Gastrocnemius medialis (tissue), 4 donors: ENCODE results near the gene DDX4. TPM values are rescaled to one million over a fixed set of nuclear protein-coding genes. Genes with fewer than 3 reads are reported as not detected.

Experiments used
- ATAC-seq, 2 donors: fragments of 150-250 bp; one replicate each; pipeline ENCODE4 v1.9.1; 2016
- DNase-seq, 2 donors: peaks; one replicate each; pipeline ENCODE4 v3.0.0-alpha.2; 2019
- H3K27ac ChIP-seq, 4 donors: fragments of 200-600 bp; sonication (generic); 1 replicate in 1 of 4; 2 replicates in 3 of 4; pipeline ENCODE4 v1.5.1; 2016 to 2018; ENCODE audit warnings: mild to moderate bottlenecking in 2 of 4, moderate library complexity in 1 of 4
- H3K27me3 ChIP-seq, 3 donors: fragments of 200-600 bp; sonication (generic) in 2 of 3; 1 replicate in 1 of 3; 2 replicates in 2 of 3; pipeline versions ENCODE4 v1.5.1 to v1.6.0; 2016 to 2019; ENCODE audit warnings: mild to moderate bottlenecking in 1 of 3, moderate library complexity in 1 of 3
- H3K36me3 ChIP-seq, 2 donors: fragments of 200-600 bp; sonication (generic) in 1 of 2; one replicate each; pipeline ENCODE4 v1.5.1; 2017 to 2018
- H3K4me1 ChIP-seq, 2 donors: fragments of 200-600 bp; sonication (generic) in 1 of 2; one replicate each; pipeline ENCODE4 v1.5.1; 2016 to 2017; ENCODE audit warnings: mild to moderate bottlenecking in 2 of 2
- H3K4me3 ChIP-seq, 4 donors: fragments of 200-600 bp; sonication (generic) in 3 of 4; 1 replicate in 1 of 4; 2 replicates in 3 of 4; pipeline ENCODE4 v1.5.1; 2016 to 2019; ENCODE audit warnings: mild to moderate bottlenecking in 2 of 4
- H3K9me3 ChIP-seq, 3 donors: fragments of 200-600 bp; sonication (generic) in 2 of 3; 1 replicate in 1 of 3; 2 replicates in 2 of 3; pipeline ENCODE4 v1.5.1; 2016 to 2019
- POLR2A ChIP-seq, 2 donors: fragments of 450-650 bp; IDR thresholded peaks; one replicate each; pipeline ENCODE4 v1.6.1; 2017; ENCODE audit warnings: antibody characterized with exemption in 2 of 2, mild to moderate bottlenecking in 2 of 2, moderate library complexity in 2 of 2
- in situ Hi-C, 4 donors: fragments of 200-750 bp; cut with MboI; loops; one replicate each; pipeline versions ENCODE4 v1.15.0 to v1.8.0; 2017; ENCODE audit warnings: low sequenced_read_pairs in 4 of 4
- intact Hi-C: fragments of 100-400 bp; cut with DNase I; formaldehyde crosslinking; loops from one replicate; pipeline ENCODE4 v1.15.1; 2023; ENCODE audit warnings: low total_unique reads
- total RNA-seq, 4 donors: library from RNA; depleted of rRNA; stranded (reverse); fragments of >200 nt; gene quantifications; one replicate each; pipeline versions ENCODE4 v1.1.0 to v1.2.3, GENCODE V29; 2016
- TF ChIP-seq, protein P1 (sequence below), 5 experiments: fragments of 450-650 bp in 3 of 5; fragments of 200-600 bp in 2 of 5; sonication (generic) in 2 of 5; IDR thresholded peaks in 4 of 5; conservative IDR thresholded peaks in 1 of 5; 1 replicate in 4 of 5; 2 replicates in 1 of 5; pipeline ENCODE4 v1.5.1; 2016 to 2019; ENCODE audit warnings: antibody characterized with exemption in 5 of 5, mild to moderate bottlenecking in 3 of 5, moderate library complexity in 3 of 5

The DDX4 gene
- total RNA-seq, 4 donors from 2014 or later = not detected

- no peak for DNase-seq
- Histone ChIP-seq H3K27ac (no peak overlapping the region), H3K27me3 (no peaks in the 10 kb centered on the region), H3K36me3 (no peaks in the 10 kb centered on the region), H3K4me3 (no peak overlapping the region), H3K4me1 (no peaks in the 10 kb centered on the region), H3K9me3 (no peaks in the 10 kb centered on the region)
- ATAC-seq = no peak
- intact Hi-C loops (no loop called here), in situ Hi-C loops (no loop called here)
- TF ChIP-seq POLR2A (IDR thresholded peaks at IDR 0.05) = no peak
- TF ChIP-seq, protein P1, sequence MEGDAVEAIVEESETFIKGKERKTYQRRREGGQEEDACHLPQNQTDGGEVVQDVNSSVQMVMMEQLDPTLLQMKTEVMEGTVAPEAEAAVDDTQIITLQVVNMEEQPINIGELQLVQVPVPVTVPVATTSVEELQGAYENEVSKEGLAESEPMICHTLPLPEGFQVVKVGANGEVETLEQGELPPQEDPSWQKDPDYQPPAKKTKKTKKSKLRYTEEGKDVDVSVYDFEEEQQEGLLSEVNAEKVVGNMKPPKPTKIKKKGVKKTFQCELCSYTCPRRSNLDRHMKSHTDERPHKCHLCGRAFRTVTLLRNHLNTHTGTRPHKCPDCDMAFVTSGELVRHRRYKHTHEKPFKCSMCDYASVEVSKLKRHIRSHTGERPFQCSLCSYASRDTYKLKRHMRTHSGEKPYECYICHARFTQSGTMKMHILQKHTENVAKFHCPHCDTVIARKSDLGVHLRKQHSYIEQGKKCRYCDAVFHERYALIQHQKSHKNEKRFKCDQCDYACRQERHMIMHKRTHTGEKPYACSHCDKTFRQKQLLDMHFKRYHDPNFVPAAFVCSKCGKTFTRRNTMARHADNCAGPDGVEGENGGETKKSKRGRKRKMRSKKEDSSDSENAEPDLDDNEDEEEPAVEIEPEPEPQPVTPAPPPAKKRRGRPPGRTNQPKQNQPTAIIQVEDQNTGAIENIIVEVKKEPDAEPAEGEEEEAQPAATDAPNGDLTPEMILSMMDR (IDR thresholded peaks at IDR 0.05 in 4 of 5, conservative IDR thresholded peaks at IDR 0.05 in 1 of 5) = no peak
Observed at GRCh38 chr5:55832446-55832845, 94.6 kb downstream of the DDX4 start.

- ATAC-seq = no peak
- no peaks in the 10 kb centered on the region for H3K9me3 ChIP-seq
Observed at GRCh38 chr5:55836191-55836590, 98.3 kb downstream of the DDX4 start.

GRCh38 chr5:55841976-55842375 lies 104.1 kb downstream of the DDX4 start:
- ATAC-seq (no peak), DNase-seq (no peak)
- Histone ChIP-seq H3K27ac (no peak overlapping the region), H3K9me3 (no peaks in the 10 kb centered on the region), H3K4me3 (no peak overlapping the region), H3K4me1 (no peaks in the 10 kb centered on the region), H3K36me3 (no peaks in the 10 kb centered on the region), H3K27me3 (no peaks in the 10 kb centered on the region)
- in situ Hi-C loops (no loop called here), intact Hi-C loops (no loop called here)
- TF ChIP-seq, protein P1 (IDR thresholded peaks at IDR 0.05 in 4 of 5, conservative IDR thresholded peaks at IDR 0.05 in 1 of 5) = no peak
- no peak for TF ChIP-seq POLR2A (IDR thresholded peaks at IDR 0.05)

More at GRCh38 chr5:55836191-55836590, 98.3 kb downstream of the DDX4 start:
- H3K4me3 ChIP-seq = no peak overlapping the region
- no peak overlapping the region for H3K27ac ChIP-seq
- no peaks in the 10 kb centered on the region for H3K36me3 ChIP-seq
- no peaks in the 10 kb centered on the region for H3K4me1 ChIP-seq
- TF ChIP-seq POLR2A (IDR thresholded peaks at IDR 0.05) = no peak
- TF ChIP-seq, protein P1 (IDR thresholded peaks at IDR 0.05 in 4 of 5, conservative IDR thresholded peaks at IDR 0.05 in 1 of 5) = no peak
- intact Hi-C loops (no loop called here), in situ Hi-C loops (no loop called here)
- H3K27me3 ChIP-seq = no peaks in the 10 kb centered on the region
- no peak for DNase-seq

DNA sequence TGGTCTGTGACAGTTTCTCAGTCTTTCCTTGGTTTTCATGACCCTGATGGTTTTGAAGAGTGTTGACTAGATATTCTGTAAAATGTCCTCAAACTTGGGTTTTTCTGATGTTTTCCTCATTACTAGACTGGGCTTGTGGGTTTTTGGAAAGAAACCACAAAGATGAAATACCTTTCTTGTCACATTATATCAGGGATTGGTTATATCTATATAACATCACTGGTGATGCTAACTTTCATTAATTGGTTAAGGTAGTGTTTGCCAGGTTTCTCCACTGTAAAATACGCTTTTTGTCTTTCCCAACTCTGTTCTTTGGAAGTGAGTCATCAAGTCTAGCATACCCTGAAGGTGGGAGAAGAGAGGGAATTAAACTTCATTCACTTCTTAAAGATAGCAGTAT lies 110.0 kb downstream of the DDX4 start:
- ATAC-seq (no peak), DNase-seq (no peak)
- no peak overlapping the region for H3K27ac ChIP-seq
- H3K36me3 ChIP-seq = no peaks in the 10 kb centered on the region
- no peaks in the 10 kb centered on the region for H3K27me3 ChIP-seq
- intact Hi-C loops (no loop called here), in situ Hi-C loops (no loop called here)
- no peaks in the 10 kb centered on the region for H3K4me1 ChIP-seq
- H3K9me3 ChIP-seq = no peaks in the 10 kb centered on the region
- no peak overlapping the region for H3K4me3 ChIP-seq
- TF ChIP-seq POLR2A (IDR thresholded peaks at IDR 0.05) = no peak
- TF ChIP-seq, protein P1 (IDR thresholded peaks at IDR 0.05 in 4 of 5, conservative IDR thresholded peaks at IDR 0.05 in 1 of 5) = no peak

DNA sequence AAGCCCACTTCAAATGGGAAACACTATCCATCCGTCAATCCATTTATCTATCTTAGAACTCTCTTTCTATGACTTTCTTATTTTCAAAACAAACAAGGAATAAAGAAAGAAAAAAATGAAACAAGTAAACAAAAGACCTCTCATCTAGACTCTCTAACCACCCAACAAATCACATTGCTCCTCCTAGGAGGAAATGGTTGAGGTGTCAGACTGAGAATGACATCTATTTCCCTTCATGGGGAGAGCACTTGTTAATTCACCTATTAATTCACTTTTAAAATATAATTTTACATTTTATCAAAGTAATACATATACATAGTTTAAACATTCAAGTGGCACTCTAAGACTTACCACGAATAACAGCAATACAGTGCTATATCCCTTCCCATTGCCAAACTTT lies 110.9 kb downstream of the DDX4 start:
- Histone ChIP-seq H3K4me1 (no peaks in the 10 kb centered on the region), H3K9me3 (no peaks in the 10 kb centered on the region), H3K36me3 (no peaks in the 10 kb centered on the region), H3K27ac (no peak overlapping the region), H3K4me3 (no peak overlapping the region), H3K27me3 (no peaks in the 10 kb centered on the region)
- in situ Hi-C loops = no loop called here
- no peak for TF ChIP-seq POLR2A (IDR thresholded peaks at IDR 0.05)
- TF ChIP-seq, protein P1 (IDR thresholded peaks at IDR 0.05 in 4 of 5, conservative IDR thresholded peaks at IDR 0.05 in 1 of 5) = no peak
- ATAC-seq (no peak), DNase-seq (no peak)
- intact Hi-C loops = no loop called here
